ENCODE data around the gene PLPP4. TPM values are rescaled to one million over a fixed set of nuclear protein-coding genes. Genes with fewer than 3 reads are reported as not detected.

The PLPP4 gene
- total RNA-seq, 4 donors from 2014 or later: 0.54 to 2.7 TPM; not detected in 2

GRCh38 chr10:120459185-120459584, 2.2 kb downstream of the PLPP4 start:
- no peak for TF ChIP-seq POLR2A (IDR thresholded peaks at IDR 0.05)
- TF ChIP-seq CTCF (IDR thresholded peaks at IDR 0.05): no peak
- H3K9me3 ChIP-seq: no peaks in the 10 kb centered on the region
- intact Hi-C loops (cut with DNase I): no loop called here
- H3K4me1 ChIP-seq: peaks cover 5 to 11% of the 10 kb centered on the region in 2 donors
- no peaks in the 10 kb centered on the region for H3K36me3 ChIP-seq
- WGBS, 2 donors: 64 to 71% methylated on average over 5 of the region's 5 CpGs
- DNase-seq: no peak
- no peaks in the 10 kb centered on the region for H3K27me3 ChIP-seq
- H3K4me3 ChIP-seq (replicated peaks in 1 of 3): no peak overlapping the region
- H3K27ac ChIP-seq: no peak overlapping the region

- 85 to 92% methylated on average over 1 of the region's 1 CpG for WGBS, 2 donors
- intact Hi-C loops (cut with DNase I): no loop called here
- no peak for DNase-seq
- no peak overlapping the region for H3K4me3 ChIP-seq (replicated peaks in 1 of 3)
- H3K27me3 ChIP-seq: no peaks in the 10 kb centered on the region
- no peaks in the 10 kb centered on the region for H3K9me3 ChIP-seq
- peaks cover 5 to 11% of the 10 kb centered on the region in 2 donors for H3K4me1 ChIP-seq
- TF ChIP-seq CTCF (IDR thresholded peaks at IDR 0.05): no peak
- TF ChIP-seq POLR2A (IDR thresholded peaks at IDR 0.05): no peak
- no peak overlapping the region for H3K27ac ChIP-seq
- H3K36me3 ChIP-seq: no peaks in the 10 kb centered on the region
These were observed 3.2 kb downstream of the PLPP4 start for GRCh38 chr10:120460186-120460585.

GRCh38 chr10:120460776-120461175, 3.7 kb downstream of the PLPP4 start:
- H3K4me1 ChIP-seq: peaks cover 5 to 11% of the 10 kb centered on the region in 2 donors
- intact Hi-C loops (cut with DNase I): no loop called here
- H3K4me3 ChIP-seq (replicated peaks in 1 of 3): no peak overlapping the region
- H3K27ac ChIP-seq: no peak overlapping the region
- no peaks in the 10 kb centered on the region for H3K9me3 ChIP-seq
- no peak for TF ChIP-seq POLR2A (IDR thresholded peaks at IDR 0.05)
- H3K27me3 ChIP-seq: no peaks in the 10 kb centered on the region
- H3K36me3 ChIP-seq: no peaks in the 10 kb centered on the region
- DNase-seq: no peak

GRCh38 chr10:120462018-120462682, 5.1 kb downstream of the PLPP4 start:
- no peaks in the 10 kb centered on the region for H3K36me3 ChIP-seq
- H3K4me1 ChIP-seq: peaks cover 5 to 6% of the 10 kb centered on the region in 2 donors
- no peaks in the 10 kb centered on the region for H3K9me3 ChIP-seq
- no peak for DNase-seq
- H3K4me3 ChIP-seq (replicated peaks in 1 of 3): no peak overlapping the region
- TF ChIP-seq POLR2A (IDR thresholded peaks at IDR 0.05) (no peak), CTCF (IDR thresholded peaks at IDR 0.05) (no peak)
- 85 to 88% methylated on average over 8 of the region's 8 CpGs for WGBS, 2 donors
- intact Hi-C loops (cut with DNase I): no loop called here
- H3K27me3 ChIP-seq: no peaks in the 10 kb centered on the region
- no peak overlapping the region for H3K27ac ChIP-seq

- Histone ChIP-seq H3K4me1 (no peaks in the 10 kb centered on the region), H3K27me3 (no peaks in the 10 kb centered on the region), H3K27ac (no peak overlapping the region), H3K4me3 (replicated peaks in 1 of 3) (no peak overlapping the region), H3K9me3 (no peaks in the 10 kb centered on the region), H3K36me3 (no peaks in the 10 kb centered on the region)
- WGBS, 2 donors: 27 to 39% methylated on average over 2 of the region's 2 CpGs
- no peak for DNase-seq
- intact Hi-C loops (cut with DNase I): no loop called here
- TF ChIP-seq POLR2A (IDR thresholded peaks at IDR 0.05) (no peak), CTCF (IDR thresholded peaks at IDR 0.05) (no peak)
These were observed 8.1 kb downstream of the PLPP4 start for GRCh38 chr10:120465138-120465537.
